GM18861 (cell line): Measurements from ENCODE around the gene PXDN.

ENCODE experiments used
- ATAC-seq: cut with Tn5 transposase; IDR thresholded peaks from one replicate; pipeline ENCODE4 v1.9.1; 2021; ENCODE audit not compliant: unreplicated experiment

PXDN gene

DNA sequence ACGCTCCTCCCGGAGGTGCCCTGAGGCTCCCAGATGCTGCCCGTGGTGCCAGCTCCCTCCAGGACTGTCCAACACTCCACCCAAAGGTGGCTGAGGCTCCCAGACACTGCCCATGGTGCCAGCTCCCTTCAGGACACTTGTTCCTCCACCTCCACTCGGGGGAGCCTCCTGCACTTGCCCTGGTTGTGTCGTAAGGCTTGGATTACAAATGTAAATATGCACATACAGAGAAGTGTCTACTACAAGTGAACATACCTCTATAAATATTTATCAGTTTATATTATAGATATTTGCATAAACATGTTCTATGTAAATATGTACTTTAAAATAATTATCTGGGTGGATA, 143.3 kb downstream of the PXDN start:
- no peak for ATAC-seq

DNA sequence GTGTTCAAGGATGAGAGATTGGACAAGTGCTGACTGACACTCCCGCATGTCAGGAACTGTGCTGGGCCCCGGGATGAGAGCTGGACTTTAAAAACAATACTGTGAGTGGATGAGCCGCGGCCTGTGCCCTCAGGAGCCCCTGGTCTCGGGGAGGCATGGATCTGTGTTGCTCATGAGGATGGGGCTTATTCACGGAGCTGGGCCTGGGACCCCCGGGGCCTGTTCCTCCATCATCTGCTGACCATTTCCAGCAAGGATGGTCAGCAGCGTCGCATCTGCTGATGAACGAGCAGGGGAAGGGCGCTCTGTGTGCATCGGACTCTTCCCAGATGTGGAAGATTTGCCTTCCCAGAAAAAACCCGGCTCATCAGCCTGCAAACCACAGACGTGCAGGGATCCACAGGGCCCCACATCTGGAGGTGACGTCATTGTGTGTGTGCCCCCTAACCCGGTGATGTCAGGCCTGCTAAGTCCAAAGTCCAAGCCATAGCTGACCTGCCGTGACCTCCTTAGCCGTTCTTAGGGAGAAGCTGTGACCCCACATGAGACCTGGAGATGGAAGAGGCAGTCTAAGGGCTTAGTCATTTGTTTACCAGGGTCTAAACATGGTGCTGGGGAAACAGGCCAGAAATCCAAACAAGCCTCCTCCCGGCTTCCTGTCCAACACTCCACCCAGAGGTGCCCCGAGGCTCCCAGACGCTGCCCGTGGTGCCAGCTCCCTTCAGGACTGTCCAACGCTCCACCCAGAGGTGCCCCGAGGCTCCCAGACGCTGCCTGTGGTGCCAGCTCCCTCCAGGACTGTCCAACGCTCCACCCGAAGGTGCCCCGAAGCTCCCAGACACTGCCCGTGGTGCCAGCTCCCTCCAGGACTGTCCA, 143.9 kb downstream of the PXDN start:
- ATAC-seq, result no peak

DNA sequence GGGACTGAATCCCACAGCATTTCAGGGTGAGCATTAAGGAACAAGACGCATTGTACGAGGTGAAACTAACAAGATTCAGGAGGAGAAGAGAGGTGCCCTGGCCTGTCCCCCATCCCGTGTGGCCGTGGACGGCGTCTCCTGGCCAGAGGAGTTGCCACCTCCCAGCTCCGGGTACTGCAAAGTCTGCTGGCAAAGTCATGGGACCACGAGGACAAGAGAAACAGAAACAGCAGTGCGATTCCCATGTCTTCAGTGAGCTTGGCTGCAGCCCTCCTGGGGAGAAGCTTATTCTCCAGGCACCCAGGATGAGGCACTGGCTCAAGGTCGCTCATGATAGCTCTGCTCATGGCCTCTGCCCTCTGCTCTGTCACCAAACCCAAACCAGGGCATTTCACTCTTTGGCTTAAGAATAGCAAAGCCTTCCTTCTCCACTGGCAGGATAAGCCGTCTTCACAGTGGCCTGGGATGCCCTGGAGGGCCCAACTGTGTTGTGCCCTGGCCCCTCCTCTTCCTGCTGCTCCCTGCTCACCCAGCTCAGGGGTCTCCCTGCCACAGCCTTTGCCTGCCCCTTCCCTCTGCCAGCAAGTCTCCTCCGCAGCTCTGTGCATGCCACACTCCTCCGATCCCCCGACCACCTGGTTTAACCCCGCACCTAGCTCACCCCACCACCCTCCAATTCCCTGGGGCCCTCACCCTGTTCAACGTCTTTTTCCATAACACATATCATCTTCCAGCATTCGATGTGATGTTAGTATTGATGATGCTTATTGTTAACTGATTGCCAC, 144.8 kb downstream of the PXDN start:
- ATAC-seq, result no peak

DNA sequence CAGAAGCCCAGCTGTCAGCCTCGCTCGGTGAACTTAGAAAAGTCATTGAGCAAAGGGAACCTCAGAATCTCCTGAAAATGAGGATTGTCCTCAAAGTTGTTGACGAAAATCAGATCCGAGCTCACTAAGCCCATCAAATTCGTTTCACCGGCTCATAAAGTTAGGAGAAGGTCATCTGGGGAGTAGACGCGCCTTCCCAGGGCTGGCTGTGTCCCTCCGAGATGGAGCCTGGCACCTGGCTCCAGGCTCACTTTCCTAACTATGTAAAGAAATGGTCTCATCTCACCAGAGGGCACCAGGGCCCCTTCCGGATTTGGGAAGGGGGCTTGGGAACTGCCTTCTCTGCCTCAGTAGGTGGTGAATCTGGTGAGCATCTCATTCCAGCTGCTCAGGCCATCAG, 145.5 kb downstream of the PXDN start:
- no peak for ATAC-seq

DNA sequence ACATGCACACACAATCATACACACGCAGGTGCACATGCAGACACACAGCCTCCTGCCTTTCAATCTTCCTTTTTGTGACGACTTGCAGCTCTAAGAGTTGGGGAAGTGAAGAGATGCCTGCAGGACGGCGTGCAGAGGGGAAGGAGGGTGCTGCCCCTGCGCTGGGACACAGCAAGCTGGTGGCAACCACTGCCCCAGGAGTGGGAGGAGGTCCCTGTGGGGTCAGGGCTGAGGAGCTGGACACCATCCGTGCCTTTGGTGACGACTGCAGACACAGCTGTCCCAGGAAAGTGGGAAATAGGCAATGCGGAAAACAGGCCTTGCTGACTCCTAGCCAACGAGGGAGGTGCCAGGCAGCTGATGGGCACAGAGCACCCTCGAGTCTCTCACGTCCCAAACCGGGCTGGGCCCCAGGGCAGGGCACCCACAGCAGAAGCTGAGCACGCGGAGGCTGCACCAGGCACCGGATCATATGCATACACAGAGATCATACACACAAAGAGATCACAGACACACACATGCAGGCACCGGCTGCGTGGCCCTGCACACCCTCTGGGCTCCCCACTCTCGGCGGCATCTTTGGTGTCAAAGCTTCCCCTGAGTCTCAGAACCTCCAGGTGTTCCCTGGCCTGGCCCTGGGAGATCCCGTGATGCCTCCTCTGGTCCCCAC, 146.1 kb downstream of the PXDN start:
- no peak for ATAC-seq

DNA sequence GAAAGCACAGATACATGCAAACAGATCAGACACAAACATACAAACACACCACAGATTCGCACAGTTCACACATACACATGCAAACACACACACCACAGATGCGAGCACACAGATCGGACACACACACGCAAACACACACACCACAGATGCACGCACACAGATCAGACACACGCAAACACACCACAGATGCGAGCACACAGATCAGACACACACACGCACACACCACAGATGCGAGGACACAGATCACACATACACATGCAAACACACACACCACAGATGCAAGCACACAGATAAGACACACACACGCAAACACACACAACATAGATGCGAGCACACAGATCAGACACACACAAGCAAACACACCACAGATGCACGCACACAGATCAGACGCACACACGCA, 149.0 kb downstream of the PXDN start:
- ATAC-seq, result no peak

DNA sequence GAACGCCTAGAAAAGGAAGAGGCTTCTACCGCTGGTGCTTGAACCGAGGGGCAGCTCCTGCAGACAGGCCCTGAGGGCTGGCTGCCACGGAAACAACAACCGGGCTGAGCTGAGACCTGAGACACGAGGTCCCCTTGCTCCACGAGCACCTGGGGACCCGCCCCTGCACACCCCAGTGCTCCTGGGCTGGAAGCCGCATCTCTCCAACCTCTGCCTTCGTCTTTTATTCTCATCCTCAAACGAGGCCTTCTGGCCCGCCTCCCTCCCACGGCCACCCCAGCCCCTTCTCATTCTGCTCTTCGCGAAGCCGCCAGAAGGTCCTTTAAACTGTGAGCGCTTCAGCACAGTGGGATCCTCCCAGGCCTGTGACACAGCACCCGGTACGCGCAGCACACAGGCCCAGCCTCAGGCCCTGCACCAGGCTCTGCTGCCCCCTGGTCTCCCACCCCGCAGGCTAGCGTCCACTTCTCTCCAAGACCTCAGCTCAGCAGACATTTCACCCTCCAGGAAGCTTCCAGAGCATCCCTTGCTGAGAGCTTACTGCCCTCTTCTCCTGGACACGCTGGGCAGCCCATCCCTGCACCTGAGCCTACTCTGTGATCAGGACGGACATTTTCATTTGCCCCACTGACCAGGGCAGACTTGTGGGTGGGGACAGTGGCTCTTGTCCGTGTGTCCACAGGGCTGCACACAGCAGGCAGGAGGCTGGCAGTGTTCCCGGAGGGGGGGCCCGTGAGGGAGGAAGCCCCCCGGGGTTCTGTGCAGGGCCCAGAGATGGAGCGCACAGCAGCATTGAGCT, 149.7 kb downstream of the PXDN start:
- no peak for ATAC-seq

DNA sequence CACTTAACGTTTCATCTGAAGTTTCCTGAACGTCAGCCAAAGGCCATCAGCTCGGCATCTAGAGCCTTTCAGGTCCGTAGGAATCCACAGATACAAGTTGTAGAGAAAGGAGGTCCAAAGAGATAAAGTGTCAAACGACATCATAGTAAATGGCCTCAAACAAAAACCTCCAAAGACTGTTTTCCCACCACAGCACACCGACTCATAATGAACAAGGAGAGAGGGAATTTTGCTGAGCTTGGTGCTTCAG, 150.3 kb downstream of the PXDN start:
- no peak for ATAC-seq

DNA sequence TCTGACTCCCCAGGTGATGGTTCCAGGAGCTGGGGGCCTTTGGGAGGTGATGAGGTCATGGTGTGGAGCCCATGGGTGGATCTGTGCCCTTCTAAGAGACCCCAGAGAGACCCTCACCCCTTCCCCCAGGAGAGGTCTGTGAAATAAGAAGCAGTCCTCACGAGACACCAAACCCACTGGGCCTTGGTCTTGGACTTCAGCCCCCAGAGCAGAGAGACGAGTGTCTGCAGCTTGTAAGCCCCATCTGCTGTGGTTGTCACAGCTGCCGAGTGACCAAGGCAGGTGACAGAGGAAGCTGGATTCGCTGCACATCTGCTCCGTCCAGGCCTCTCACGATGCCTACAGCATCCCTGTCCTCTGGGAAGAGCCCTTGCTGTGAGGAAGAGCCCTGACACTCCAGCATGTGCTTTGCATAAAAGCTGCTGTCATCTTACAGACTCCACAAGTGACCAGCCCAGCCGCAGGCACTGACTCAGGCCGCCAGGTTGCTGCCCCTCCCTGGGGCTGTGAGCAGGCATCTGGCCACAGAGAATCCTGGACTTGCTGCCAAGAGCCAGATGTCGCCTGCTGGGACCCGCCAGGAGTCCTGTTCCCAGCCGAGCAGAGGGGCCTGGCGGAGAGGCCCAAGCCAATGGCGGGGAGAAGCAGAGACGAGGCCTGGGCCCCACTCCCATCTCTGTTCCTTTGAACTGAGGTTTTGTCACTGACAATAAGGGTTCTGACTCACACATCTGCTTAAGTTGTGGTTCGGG, 150.8 kb downstream of the PXDN start:
- no peak for ATAC-seq

DNA sequence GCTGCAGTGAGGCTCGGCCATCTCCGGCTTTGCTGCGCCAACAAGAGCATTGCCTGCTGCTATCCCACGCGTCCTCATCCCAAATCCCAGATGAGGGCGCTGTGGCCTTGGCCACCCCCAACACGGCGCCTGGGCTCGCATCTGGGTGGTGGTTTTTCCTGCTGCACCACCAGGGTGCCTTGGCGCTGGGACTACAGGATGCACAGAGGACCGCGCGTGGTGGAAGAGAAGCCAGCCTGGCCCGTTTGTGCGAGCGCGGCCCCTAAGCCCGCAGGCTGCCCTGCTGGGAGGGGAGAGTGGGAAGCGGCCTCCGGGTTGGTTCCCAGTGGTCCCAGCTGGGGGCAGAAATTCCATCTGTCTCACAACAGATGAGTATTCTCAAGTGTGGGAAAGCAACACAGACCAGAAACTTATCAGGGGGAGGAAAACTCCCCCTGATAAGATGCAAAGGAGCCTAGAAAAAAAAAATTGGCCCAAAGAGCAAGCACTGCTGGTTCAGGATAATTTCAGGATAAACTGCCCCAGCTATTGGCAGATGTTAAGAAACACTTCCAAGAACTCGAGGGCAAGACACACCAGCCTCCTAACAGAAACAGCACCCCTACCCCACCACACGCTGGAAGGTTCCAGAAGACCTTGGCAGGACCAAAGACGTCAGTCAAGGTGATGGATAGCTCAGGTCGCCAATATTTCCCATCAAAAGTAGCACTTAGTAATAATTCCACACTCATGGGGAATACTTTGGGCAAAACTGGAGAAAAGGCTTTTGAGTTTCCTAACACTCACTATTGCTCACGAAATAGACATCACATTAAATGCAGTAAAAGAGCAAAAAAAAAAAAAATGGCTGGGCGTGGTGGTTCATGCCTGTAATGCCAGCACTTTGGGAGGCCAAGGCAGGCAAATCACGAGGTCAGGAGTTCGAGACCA, 152.1 kb downstream of the PXDN start:
- ATAC-seq, result no peak

DNA sequence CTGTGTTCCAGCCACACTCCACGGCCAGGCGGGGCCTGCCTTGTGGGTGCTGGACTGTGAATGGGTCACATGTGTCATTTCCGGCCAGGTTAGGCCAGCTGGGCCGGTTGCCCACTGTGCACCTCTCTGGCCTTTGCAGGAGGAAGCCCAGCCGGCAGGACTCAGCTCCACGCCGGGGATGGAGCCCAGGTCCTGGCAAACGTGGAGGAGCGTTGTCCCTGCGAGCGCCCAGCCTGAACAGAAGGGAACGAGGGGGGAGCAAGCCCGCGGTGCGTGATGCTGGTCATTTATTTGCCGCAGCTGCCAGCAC, 152.9 kb downstream of the PXDN start:
- ATAC-seq, result no peak

DNA sequence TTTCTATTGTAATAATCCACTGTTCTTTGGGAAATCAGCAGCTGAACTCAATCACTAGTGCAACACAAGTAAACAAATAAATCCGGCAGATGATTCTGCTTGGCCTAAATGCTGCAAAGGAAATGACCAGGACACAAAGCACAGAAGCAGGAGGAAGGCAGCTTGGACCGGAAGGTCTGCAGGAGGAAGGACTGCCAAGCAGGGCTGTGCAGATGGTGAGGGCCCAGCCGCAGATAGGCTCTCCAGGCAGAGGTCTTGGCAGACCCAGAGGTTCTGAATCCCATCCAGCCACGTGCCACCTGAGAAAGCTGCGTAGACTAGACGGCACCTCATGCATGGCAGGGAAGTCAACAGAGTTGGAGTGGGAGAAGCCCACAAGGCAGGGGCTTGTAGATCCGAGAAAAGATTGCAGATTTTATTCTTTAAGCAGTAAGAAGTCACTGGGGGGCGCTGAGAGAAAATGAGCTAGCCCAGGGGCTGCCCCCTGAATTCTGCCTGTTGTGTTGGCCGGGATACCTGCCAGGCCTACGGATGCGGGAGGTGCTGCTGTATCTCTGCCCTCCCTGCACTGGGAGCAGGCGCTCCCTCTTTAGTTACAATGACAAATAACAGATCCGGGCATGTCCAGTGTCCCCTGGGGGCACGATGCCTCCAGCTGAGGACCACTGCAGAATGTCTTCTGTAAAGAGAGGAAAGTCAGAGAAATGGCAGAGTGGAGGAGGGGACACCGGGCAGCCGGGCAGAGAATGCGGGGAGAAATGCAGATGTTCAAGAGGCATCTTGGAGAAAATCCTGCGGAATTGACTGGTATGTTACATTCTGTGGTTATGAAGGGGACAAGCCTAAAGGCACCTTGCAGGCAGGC, 153.5 kb downstream of the PXDN start:
- no peak for ATAC-seq

DNA sequence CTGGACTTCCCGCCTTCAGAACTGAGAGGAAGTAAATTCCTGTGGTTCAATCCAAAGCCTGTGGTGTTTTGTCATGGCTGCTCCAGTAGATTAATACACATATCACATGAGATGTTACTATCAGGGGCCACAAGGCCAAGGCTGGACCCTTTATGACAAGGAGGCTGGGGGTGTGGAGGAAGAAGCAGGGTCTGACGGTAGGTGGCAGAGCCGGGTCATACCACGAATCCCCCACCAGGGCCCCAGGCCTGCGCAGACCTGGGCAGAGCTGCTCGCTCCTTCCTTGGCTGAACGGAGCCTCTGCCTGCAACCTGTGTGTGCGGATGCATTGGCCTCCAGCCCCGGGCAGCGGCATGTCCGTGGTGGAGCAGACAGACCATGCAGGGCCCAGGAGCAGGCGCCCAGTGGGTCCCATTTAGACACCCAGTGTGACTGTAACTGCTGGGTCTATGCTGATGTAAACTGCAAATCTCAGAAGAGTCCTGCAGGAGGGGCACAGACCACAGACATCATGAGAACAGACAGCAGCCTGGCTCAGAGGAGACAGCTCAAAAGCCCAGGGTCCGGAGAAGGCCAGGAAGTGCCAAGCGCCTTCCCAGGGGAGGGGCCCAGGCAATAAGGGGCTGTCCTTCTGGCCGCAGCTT, 155.2 kb downstream of the PXDN start:
- ATAC-seq, result no peak

DNA sequence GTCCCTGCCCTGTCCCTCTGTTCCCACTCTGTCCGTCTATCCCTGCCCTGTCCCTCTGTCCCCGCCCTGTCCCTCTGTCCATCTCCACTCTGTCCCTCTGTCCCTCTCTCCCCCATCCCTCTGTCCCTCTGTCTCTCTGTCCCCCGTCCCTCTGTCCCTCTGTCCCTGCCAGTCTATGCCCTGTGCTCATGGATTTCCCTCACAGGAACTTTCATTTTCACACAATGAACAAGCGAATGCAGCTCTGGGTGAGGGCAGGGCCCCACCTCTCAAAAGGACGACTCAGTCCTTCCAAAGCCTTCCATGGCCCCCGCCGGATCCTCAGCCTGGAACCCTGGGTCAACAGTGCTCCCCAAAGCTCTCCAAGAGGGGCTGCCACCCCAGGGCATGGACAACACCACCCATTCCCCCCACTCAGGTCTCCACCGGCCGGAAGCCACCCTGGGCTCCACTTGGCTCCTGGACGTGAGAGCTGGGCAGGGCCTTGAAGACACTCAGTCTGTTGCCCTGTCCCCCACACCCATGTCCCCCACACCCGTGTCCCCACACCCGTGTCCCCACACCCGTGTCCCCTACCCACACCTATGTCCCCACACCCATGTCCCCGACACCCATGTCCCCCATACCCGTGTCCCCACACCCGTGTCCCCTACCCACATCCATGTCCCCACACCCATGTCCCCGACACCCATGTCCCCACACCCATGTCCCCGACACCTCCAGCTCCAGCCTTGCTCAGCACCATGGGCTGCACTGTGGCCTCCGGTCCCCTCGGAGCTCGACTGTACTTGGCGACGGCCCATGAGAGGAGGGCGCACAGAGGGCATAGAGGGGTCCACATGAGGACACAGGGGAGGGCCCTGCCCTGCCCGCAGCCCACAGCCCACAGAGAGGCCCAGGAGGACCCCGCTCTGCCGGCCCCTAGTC, 156.0 kb downstream of the PXDN start:
- ATAC-seq, result no peak

DNA sequence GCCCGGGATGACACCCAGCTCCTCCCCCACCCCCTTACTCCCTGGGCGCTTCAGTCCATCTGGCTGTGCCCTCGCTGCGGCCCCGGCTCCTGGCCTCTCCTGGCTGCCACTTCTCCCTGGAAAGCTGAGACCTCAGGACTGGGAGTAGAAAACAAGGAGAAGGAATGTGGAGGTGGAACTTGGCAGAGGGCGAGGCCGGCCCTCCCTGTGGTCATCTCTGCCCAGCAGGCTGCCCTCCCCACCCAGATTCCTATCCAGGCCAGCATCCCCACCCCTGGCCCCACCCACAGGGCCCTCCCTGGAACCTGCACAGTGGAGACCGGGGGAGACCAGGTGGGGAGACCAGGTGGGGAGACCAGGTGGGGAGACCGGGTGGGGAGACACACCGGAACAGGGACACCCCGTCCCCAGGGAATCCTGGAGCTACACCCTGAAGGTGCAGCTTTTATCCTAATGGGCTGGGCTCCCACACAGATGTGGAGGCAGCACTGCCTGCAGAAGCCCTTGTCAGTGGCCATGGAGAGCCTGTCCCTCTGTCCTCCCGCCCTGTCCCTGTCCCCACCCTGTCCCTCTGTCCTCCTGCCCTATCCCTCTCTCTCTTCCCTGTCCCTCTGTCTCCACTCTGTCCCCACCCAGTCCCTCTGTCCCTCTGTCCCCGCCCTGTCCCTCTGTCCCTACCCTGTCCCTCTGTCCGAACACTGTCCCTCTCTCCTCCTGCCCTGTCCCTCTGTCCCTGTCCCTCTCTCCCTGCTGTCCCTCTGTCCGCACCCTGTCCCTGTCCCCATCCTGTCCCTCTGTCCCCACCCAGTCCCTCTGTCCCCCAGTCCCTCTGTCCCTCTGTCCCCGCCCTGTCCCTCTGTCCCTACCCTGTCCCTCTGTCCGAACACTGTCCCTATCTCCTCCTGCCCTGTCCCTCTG, 157.1 kb downstream of the PXDN start:
- ATAC-seq, result no peak

DNA sequence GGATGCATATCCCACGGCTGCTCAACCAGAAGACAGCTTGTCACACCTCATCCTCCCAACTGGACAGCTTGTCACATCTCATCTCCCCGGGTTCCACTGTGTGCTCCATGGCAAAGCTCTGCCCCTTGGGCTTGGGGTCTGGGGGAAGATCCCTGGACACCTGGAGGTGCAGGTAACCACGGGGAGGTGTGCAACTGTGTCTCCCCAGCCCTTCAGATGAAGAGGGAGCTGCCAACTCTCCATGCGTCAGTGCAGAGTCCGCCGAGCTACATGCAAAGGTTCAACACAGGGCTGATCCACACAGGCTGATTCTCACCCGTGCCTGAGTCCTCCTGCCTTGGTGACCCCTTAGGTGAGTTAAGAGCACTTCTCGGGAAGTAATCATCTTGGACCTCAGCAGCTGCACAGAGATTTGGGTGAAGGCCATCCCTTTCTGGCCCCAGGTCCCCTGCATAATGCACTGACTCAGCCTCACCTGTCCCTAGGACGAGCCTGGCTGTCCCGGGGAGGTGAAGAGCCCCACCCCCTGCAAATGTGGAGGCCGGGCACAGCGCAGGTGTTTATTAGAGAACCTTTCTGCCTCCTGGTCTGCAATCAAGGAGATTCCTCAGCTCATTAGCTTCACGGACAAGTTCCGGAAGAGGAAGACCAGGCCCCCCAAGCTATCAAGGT, 157.9 kb downstream of the PXDN start:
- no peak for ATAC-seq
